Neural progenitor cell (in vitro differentiated cells): ENCODE data around the gene KRT2. TPM values are rescaled to one million over a fixed set of nuclear protein-coding genes. Genes with fewer than 3 reads are reported as not detected.

ENCODE experiments used
- DNase-seq: peaks from one replicate; pipeline ENCODE4 v3.0.0-alpha.2; 2016; ENCODE audit warnings: low spot score
- H2AFZ ChIP-seq: fragments of 200-600 bp; sonication (generic); replicated peaks from 2 replicates; pipeline ENCODE4 v1.6.1; 2016; ENCODE audit warnings: antibody characterized with exemption
- H3F3A ChIP-seq: fragments of 200-600 bp; sonication (generic); 2 replicates; pipeline ENCODE4 v1.6.1; 2016; ENCODE audit warnings: antibody characterized with exemption, low read depth
- H3K27ac ChIP-seq: fragments of 200-600 bp; sonication (generic); 2 replicates; pipeline ENCODE4 v1.5.1; 2016; ENCODE audit warnings: mild to moderate bottlenecking
- H3K27me3 ChIP-seq: fragments of 200-600 bp; sonication (generic); 2 replicates; pipeline ENCODE4 v1.6.1; 2016; ENCODE audit warnings: mild to moderate bottlenecking, moderate library complexity
- H3K36me3 ChIP-seq: fragments of 200-600 bp; sonication (generic); 2 replicates; pipeline ENCODE4 v1.5.1; 2016
- H3K4me1 ChIP-seq: fragments of 200-600 bp; sonication (generic); 2 replicates; pipeline ENCODE4 v1.6.1; 2016; ENCODE audit warnings: mixed run types
- H3K4me2 ChIP-seq: fragments of 200-600 bp; sonication (generic); 2 replicates; pipeline ENCODE4 v1.6.1; 2016
- H3K4me3 ChIP-seq: fragments of 200-600 bp; sonication (generic); 2 replicates; pipeline ENCODE4 v1.5.1; 2016
- H3K79me2 ChIP-seq: fragments of 200-600 bp; sonication (generic); 2 replicates; pipeline ENCODE4 v1.6.1; 2016; ENCODE audit warnings: low read depth
- H3K9ac ChIP-seq: fragments of 200-600 bp; sonication (generic); 2 replicates; pipeline ENCODE4 v1.6.1; 2016
- H3K9me3 ChIP-seq: fragments of 200-600 bp; sonication (generic); 2 replicates; pipeline ENCODE4 v1.5.1; 2016; ENCODE audit warnings: low read depth
- H4K20me1 ChIP-seq: fragments of 200-600 bp; sonication (generic); 2 replicates; pipeline ENCODE4 v1.6.1; 2016; ENCODE audit warnings: low read depth
- H3K27ac Mint-ChIP-seq: 3 replicates; pipeline ENCODE4 v1.8.0; 2021; ENCODE audit warnings: mixed read lengths
- H3K27me3 Mint-ChIP-seq: 2 replicates; pipeline ENCODE4 v1.8.0; 2022; ENCODE audit warnings: low read depth, mild to moderate bottlenecking, inconsistent platforms, moderate library complexity, mixed read lengths; ENCODE audit not compliant: insufficient read depth
- H3K36me3 Mint-ChIP-seq: 3 replicates; pipeline ENCODE4 v1.8.0; 2021; ENCODE audit warnings: mixed read lengths
- H3K4me1 Mint-ChIP-seq: 3 replicates; pipeline ENCODE4 v1.8.0; 2021; ENCODE audit warnings: mixed read lengths
- H3K4me3 Mint-ChIP-seq: 3 replicates; pipeline ENCODE4 v1.8.0; 2021; ENCODE audit warnings: mild to moderate bottlenecking, moderate library complexity, mixed read lengths
- H3K9me3 Mint-ChIP-seq: 3 replicates; pipeline ENCODE4 v1.8.0; 2020; ENCODE audit warnings: mixed read lengths
- EZH2 ChIP-seq: fragments of 200-600 bp; sonication (generic); IDR thresholded peaks from 2 replicates; pipeline ENCODE4 v1.6.1; 2017; ENCODE audit warnings: antibody characterized with exemption, mild to moderate bottlenecking, moderate library complexity
- EZH2phosphoT487 ChIP-seq: fragments of 200-600 bp; sonication (generic); IDR thresholded peaks from 2 replicates; pipeline ENCODE4 v1.6.1; 2017; ENCODE audit warnings: antibody characterized with exemption
- total RNA-seq: library from RNA; depleted of rRNA; stranded (reverse); fragments of >200 nt; gene quantifications from 2 replicates; pipeline ENCODE4 v1.2.3, GENCODE V29; 2015; ENCODE audit warnings: low replicate concordance
- TF ChIP-seq, protein P1 (sequence below): fragments of 200-600 bp; sonication (generic); IDR thresholded peaks from 2 replicates; pipeline ENCODE4 v1.5.1; 2017; ENCODE audit warnings: antibody characterized with exemption, mild to moderate bottlenecking

KRT2 gene
- total RNA-seq, 1 donor from 2014 or later, result not detected

DNA sequence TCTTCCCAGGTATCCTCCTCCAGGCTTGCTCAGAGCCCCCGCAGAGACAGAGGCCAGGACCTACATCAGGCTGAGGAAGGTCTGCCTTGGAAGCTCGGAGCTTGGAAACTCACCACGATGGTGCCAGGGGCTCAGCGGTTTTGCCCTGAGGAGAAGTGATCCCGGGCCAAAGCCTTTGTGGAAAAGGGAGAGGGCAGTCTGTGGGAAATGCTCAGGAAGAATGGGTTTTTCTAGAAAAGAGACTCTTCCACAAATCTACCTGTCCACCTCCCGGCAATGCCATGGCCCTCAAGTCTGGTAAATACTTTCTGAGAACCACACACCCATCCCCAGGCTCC, 8.0 kb downstream of the KRT2 start:
- Histone ChIP-seq H3F3A (no peaks in the 10 kb centered on the region), H3K9me3 (no peaks in the 10 kb centered on the region), H2AFZ (no peak overlapping the region), H4K20me1 (no peaks in the 10 kb centered on the region), H3K36me3 (no peaks in the 10 kb centered on the region), H3K27me3 (peaks cover 3% of the 10 kb centered on the region), H3K27ac (no peak overlapping the region), H3K9ac (no peak overlapping the region), H3K4me1 (peaks cover under 1% of the 10 kb centered on the region), H3K4me3 (no peak overlapping the region), H3K79me2 (no peaks in the 10 kb centered on the region), H3K4me2 (no peak overlapping the region)
- TF ChIP-seq EZH2 (no peak), EZH2phosphoT487 (no peak)
- TF ChIP-seq, protein P1, sequence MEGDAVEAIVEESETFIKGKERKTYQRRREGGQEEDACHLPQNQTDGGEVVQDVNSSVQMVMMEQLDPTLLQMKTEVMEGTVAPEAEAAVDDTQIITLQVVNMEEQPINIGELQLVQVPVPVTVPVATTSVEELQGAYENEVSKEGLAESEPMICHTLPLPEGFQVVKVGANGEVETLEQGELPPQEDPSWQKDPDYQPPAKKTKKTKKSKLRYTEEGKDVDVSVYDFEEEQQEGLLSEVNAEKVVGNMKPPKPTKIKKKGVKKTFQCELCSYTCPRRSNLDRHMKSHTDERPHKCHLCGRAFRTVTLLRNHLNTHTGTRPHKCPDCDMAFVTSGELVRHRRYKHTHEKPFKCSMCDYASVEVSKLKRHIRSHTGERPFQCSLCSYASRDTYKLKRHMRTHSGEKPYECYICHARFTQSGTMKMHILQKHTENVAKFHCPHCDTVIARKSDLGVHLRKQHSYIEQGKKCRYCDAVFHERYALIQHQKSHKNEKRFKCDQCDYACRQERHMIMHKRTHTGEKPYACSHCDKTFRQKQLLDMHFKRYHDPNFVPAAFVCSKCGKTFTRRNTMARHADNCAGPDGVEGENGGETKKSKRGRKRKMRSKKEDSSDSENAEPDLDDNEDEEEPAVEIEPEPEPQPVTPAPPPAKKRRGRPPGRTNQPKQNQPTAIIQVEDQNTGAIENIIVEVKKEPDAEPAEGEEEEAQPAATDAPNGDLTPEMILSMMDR, result no peak
- Mint-ChIP-seq H3K36me3 (no peaks in the 10 kb centered on the region), H3K4me3 (no peak overlapping the region), H3K4me1 (no peaks in the 10 kb centered on the region), H3K27me3 (peaks cover 10% of the 10 kb centered on the region), H3K27ac (no peak overlapping the region), H3K9me3 (no peaks in the 10 kb centered on the region)
- no peak for DNase-seq

DNA sequence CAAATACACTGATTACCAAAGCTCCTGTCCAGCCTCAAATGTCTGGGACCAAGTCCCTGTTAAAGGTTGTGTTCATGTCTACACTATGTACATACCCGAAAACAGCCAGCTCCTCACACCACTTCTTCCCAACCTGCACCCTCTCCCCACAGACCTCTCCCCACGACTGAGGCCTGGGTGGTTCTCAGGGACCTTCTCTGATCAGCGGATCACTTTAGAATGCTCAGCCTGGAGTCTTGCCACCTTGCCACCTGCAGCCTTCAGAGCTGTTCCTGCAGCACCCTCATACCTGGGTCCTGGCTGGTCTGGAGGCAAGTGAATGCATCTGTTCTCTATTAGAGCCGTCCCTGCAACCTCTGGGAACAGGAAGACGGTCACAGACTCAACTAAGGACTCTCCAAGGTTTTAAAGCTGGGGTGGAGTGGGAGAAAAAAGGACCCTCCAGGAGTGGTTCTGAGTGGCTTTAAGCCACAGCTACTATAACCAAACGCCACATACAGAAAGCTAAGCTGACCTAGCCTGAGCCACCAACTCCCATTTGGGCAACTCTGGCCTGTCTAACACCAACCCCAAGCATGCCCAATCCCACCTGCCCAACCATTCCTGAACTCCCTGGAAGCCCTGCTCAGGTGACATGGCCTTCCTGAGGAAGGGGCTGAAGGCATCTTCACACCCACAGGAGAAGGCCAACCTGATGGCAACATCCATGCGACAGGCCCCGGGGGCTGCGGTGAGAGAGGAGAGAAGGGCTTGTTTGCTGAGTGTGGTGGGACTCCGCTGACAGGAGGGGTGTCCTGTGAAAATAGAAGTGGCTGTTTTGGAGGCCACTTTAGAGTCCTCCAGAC, 8.6 kb downstream of the KRT2 start:
- H3K4me3 ChIP-seq, result no peak overlapping the region
- H3K27me3 Mint-ChIP-seq, result peaks cover 10% of the 10 kb centered on the region
- H3F3A ChIP-seq, result no peaks in the 10 kb centered on the region

DNA sequence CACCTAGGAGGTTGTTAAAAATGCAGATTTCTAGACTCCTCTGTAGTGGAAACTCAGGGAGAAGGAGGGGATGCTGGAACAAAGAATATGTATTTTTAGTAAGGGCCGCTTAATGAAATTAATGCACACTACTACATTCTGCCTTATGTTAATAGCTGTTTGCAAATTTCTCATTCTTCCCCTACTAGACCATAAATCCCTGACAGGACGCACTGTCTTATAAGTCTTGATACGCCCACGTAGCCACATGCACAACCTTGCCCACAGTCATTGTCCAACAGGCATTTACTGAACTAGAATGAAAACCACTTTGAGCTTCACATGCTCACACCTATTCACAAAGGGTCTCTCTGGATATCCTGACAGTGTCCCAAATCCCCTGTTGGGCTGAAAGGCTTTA, 10.5 kb downstream of the KRT2 start:
- Histone ChIP-seq H3K79me2 (no peaks in the 10 kb centered on the region), H3K27me3 (peaks cover 8% of the 10 kb centered on the region), H3K27ac (no peak overlapping the region), H3K36me3 (no peaks in the 10 kb centered on the region), H3K9me3 (no peaks in the 10 kb centered on the region), H3K4me3 (no peak overlapping the region), H3K4me2 (no peak overlapping the region), H3F3A (no peaks in the 10 kb centered on the region), H3K4me1 (no peaks in the 10 kb centered on the region), H3K9ac (no peak overlapping the region), H2AFZ (no peak overlapping the region), H4K20me1 (no peaks in the 10 kb centered on the region)
- no peak for TF ChIP-seq EZH2phosphoT487
- TF ChIP-seq EZH2, result no peak
- TF ChIP-seq, protein P1, result no peak
- no peak overlapping the region for H3K4me3 Mint-ChIP-seq
- no peaks in the 10 kb centered on the region for H3K36me3 Mint-ChIP-seq
- H3K9me3 Mint-ChIP-seq, result no peaks in the 10 kb centered on the region
- peaks cover 5% of the 10 kb centered on the region for H3K27me3 Mint-ChIP-seq
- peaks cover 2% of the 10 kb centered on the region for H3K4me1 Mint-ChIP-seq
- no peak overlapping the region for H3K27ac Mint-ChIP-seq
- no peak for DNase-seq

More for the DNA sequence above, 8.6 kb downstream of the KRT2 start:
- no peaks in the 10 kb centered on the region for H4K20me1 ChIP-seq
- no peaks in the 10 kb centered on the region for H3K4me1 ChIP-seq
- no peak overlapping the region for H2AFZ ChIP-seq
- no peaks in the 10 kb centered on the region for H3K36me3 Mint-ChIP-seq
- no peaks in the 10 kb centered on the region for H3K79me2 ChIP-seq
- no peak overlapping the region for H3K4me3 Mint-ChIP-seq
- no peaks in the 10 kb centered on the region for H3K9me3 ChIP-seq
- no peaks in the 10 kb centered on the region for H3K36me3 ChIP-seq
- H3K27me3 ChIP-seq, result peaks cover 8% of the 10 kb centered on the region
- no peak overlapping the region for H3K27ac ChIP-seq
- H3K4me2 ChIP-seq, result no peak overlapping the region
- H3K9me3 Mint-ChIP-seq, result no peaks in the 10 kb centered on the region
- TF ChIP-seq EZH2phosphoT487 (no peak), EZH2 (no peak)
- TF ChIP-seq, protein P1, result no peak
- no peaks in the 10 kb centered on the region for H3K4me1 Mint-ChIP-seq
- no peak overlapping the region for H3K27ac Mint-ChIP-seq
- no peak overlapping the region for H3K9ac ChIP-seq
- DNase-seq, result no peak
